Measurements from ENCODE around the gene PSMA7.
"Not testable (repeated sequence)": the region's sequence is repeated elsewhere in the genome, so short reads cannot be mapped to it uniquely, and the experiment has no call there.

PSMA7 gene

DNA sequence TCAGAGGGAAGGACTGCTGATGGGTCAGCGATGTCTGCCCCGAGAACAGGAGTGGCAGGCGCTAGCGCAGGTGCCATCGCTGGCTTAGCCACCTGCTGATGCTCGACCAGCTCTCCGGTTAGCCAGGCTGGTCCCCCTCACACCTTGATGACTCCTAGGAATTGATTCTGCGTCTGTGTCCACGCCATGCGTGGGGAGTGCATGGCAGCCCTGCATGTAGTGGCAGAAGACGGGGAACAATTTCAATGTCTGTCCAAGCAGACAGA is 7.0 kb upstream of the PSMA7 start:
- Histone ChIP-seq H3K27ac (ENCODE audit: low read length) (no peak overlapping the region), H3K36me3 (ENCODE audit: control insufficient read depth in 1 of 2, insufficient read depth in 2 of 2, low read length in 2 of 2) (no peaks in the 10 kb centered on the region), H3K9me3 (ENCODE audit: control insufficient read depth in 1 of 2, low read length in 2 of 2) (no peaks in the 10 kb centered on the region), H3K4me1 (ENCODE audit: control insufficient read depth in 1 of 2, insufficient read depth in 2 of 2, low read length in 2 of 2) (peaks cover 0 to 2% of the 10 kb centered on the region in 2 donors), H3K4me3 (ENCODE audit: low read depth in 1 of 2, low read length in 2 of 2) (no peak overlapping the region), H3K27me3 (ENCODE audit: low read depth, low read length) (no peaks in the 10 kb centered on the region)

DNA sequence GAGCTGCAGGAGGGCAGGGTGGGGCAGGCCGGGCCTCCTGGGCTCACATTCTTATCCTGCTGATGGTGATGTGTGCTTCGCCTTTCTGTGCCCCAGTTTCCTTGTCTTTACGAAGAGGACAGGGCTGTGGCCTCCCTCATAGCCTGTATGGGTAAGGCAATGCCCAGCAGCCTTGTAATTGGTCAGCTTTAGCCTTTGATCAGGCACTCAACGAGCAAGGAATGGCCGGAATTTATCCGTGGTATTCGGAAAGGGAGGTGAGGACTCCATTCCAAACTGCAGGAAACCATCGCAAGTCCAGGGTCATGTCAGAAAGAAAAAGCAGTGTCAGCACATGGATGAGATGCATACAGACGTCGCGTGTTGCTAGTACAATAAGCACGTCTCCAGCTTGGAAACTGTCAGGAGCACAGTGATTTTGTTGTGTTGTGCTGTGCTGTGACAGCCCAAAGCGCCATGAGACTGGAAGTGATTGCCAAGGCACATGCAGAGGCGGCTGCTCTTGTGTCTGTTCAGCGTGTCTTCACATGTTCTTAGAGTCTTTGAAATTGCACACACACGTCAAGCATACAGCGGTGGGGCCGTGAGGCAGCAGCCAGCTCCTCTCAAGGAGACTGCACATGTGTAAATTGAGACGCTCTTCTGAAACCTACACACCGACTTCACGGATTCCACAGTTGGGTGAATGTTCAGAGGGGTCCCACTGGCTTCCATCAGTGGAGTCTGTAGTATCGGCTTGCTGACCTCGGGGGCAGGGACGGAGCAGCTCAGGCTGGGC is 6.5 kb upstream of the PSMA7 start:
- Histone ChIP-seq H3K36me3 (ENCODE audit: control insufficient read depth in 1 of 2, insufficient read depth in 2 of 2, low read length in 2 of 2) (no peaks in the 10 kb centered on the region), H3K4me3 (ENCODE audit: low read depth in 1 of 2, low read length in 2 of 2) (no peak overlapping the region), H3K9me3 (ENCODE audit: control insufficient read depth in 1 of 2, low read length in 2 of 2) (no peaks in the 10 kb centered on the region), H3K27me3 (ENCODE audit: low read depth, low read length) (no peaks in the 10 kb centered on the region), H3K4me1 (ENCODE audit: control insufficient read depth in 1 of 2, insufficient read depth in 2 of 2, low read length in 2 of 2) (peaks cover 5 to 8% of the 10 kb centered on the region in 2 donors), H3K27ac (ENCODE audit: low read length) (no peak overlapping the region)

DNA sequence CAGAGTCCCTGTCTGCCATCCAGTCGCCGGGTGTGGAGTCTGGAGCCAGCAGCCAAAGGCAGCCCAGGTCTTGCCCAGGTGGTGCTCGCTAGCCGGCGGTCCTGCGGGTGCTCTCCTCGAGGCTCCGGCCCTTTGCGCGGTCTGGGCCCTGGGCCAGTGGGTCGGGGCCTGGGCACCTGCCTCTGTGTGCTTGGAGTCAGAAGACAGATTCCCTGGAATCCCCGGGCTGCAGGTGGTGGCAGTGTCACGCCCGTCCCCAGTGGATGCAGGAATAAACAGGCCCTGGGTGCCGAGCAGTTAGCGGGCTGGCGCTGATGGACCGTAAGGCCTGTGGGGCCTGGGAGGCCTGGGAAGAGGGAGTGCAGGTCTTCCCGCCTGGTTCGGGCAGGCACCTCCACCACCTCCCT is 5.7 kb upstream of the PSMA7 start:
- Histone ChIP-seq H3K27ac (ENCODE audit: low read length) (no peak overlapping the region), H3K4me3 (ENCODE audit: low read depth in 1 of 2, low read length in 2 of 2) (no peak overlapping the region), H3K9me3 (ENCODE audit: control insufficient read depth in 1 of 2, low read length in 2 of 2) (no peaks in the 10 kb centered on the region), H3K27me3 (ENCODE audit: low read depth, low read length) (no peaks in the 10 kb centered on the region), H3K36me3 (ENCODE audit: control insufficient read depth in 1 of 2, insufficient read depth in 2 of 2, low read length in 2 of 2) (no peaks in the 10 kb centered on the region), H3K4me1 (ENCODE audit: control insufficient read depth in 1 of 2, insufficient read depth in 2 of 2, low read length in 2 of 2) (peaks cover 7 to 11% of the 10 kb centered on the region in 2 donors)

DNA sequence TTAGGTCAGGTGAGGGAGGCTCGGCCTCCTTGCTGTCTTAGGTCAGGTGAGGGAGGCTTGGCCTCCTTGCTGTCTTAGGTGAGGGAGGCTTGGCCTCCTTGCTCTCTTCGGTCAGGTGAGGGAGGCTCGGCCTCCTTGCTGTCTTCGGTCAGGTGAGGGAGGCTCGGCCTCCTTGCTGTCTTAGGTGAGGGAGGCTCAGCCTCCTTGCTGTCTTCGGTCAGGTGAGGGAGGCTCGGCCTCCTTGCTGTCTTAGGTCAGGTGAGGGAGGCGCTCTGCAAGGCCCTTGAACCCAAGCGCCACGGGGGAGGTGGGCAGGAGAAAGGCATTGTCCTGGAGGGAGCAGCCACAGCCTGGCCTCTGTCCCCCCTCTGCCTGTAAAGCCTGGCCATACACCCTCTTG is 5.2 kb upstream of the PSMA7 start:
- not testable (repeated sequence) for H3K27ac ChIP-seq (ENCODE audit: low read length); H3K9me3 ChIP-seq (ENCODE audit: control insufficient read depth in 1 of 2, low read length in 2 of 2); H3K36me3 ChIP-seq (ENCODE audit: control insufficient read depth in 1 of 2, insufficient read depth in 2 of 2, low read length in 2 of 2); H3K4me3 ChIP-seq (ENCODE audit: low read depth in 1 of 2, low read length in 2 of 2); H3K27me3 ChIP-seq (ENCODE audit: low read depth, low read length)
- peaks cover 7 to 11% of the 10 kb centered on the region in 2 donors for H3K4me1 ChIP-seq (ENCODE audit: control insufficient read depth in 1 of 2, insufficient read depth in 2 of 2, low read length in 2 of 2)

DNA sequence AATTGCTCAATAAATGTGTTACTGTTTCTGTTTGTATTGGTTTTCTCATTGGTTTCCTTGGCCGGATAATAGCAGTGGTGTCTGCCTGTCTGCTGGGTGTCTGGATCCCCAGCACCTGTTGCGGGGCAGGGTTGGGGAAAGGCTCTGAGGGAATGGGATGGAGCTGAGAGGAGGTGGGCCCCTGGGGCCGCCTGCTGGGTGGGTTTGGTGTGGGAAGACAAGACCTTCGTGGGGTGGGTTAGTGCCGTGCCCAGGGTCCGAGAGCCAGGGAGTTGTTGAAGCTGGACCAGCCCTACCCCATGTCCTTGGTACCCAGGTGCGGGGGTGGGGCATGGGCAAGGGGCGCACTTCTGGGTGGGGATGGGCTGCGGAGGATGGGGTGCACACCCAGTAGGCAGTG is 4.3 kb upstream of the PSMA7 start:
- no peaks in the 10 kb centered on the region for H3K27me3 ChIP-seq (ENCODE audit: low read depth, low read length)
- peaks cover 7 to 11% of the 10 kb centered on the region in 2 donors for H3K4me1 ChIP-seq (ENCODE audit: control insufficient read depth in 1 of 2, insufficient read depth in 2 of 2, low read length in 2 of 2)
- no peaks in the 10 kb centered on the region for H3K9me3 ChIP-seq (ENCODE audit: control insufficient read depth in 1 of 2, low read length in 2 of 2)
- H3K4me3 ChIP-seq (ENCODE audit: low read depth in 1 of 2, low read length in 2 of 2) = no peak overlapping the region
- H3K36me3 ChIP-seq (ENCODE audit: control insufficient read depth in 1 of 2, insufficient read depth in 2 of 2, low read length in 2 of 2) = no peaks in the 10 kb centered on the region
- H3K27ac ChIP-seq (ENCODE audit: low read length) = no peak overlapping the region

DNA sequence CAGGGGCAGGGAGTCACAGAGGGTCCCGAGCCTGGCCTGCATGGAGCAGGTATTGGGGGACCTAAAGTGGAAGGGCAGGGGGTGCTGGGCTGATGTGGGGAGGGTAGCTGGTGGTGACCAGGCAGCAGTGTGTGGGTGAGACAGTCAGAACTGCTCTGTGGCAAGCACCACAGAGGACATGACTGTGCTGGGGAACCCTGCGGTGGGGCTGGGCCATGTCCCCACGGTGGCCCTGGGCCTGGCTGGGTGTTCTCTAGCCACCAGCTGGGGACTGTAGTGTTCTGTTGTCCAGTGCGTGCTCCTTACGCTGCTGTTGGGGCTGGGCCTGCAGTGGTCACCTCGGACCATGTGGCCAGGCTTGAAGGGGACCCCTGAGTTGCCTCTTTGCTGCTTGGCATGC is 3.9 kb upstream of the PSMA7 start:
- Histone ChIP-seq H3K9me3 (ENCODE audit: control insufficient read depth in 1 of 2, low read length in 2 of 2) (no peaks in the 10 kb centered on the region), H3K4me1 (ENCODE audit: control insufficient read depth in 1 of 2, insufficient read depth in 2 of 2, low read length in 2 of 2) (peaks cover 7 to 11% of the 10 kb centered on the region in 2 donors), H3K4me3 (ENCODE audit: low read depth in 1 of 2, low read length in 2 of 2) (no peak overlapping the region), H3K27me3 (ENCODE audit: low read depth, low read length) (no peaks in the 10 kb centered on the region), H3K36me3 (ENCODE audit: control insufficient read depth in 1 of 2, insufficient read depth in 2 of 2, low read length in 2 of 2) (no peaks in the 10 kb centered on the region), H3K27ac (ENCODE audit: low read length) (no peak overlapping the region)

DNA sequence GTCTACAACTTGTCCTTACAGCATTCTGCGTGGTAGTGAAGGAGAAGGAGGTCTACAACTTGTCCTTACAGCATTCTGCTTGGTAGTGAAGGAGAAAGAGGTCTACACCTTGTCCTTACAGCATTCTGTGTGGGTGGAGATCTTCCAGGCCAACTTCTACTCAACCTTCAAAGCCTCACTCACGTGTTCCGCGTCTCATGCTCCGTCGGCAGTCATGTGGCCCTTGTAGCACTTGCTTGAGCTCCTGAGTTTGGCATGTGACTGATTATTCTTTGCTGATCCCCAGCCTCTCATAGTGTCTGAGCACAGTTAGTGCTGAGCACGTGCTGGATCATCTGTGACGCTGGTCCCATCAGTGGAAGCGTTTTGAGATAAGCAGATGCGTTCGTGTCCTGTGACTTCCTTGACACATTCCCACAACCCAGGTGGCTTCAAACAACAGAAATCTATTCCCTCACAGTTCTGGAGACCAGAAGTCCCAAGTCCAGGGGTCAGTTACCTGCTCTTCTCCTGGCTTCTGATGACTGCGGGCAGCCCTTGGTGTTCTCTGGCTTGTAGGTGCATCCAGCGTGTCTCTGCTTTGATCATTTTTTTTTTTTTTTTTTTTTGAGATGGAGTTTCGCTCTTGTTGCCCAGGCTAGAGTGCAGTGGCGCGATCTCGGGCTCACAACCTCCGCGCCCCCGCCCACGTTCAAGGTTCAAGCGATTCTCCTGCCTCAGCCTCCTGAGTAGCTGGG is 3.0 kb upstream of the PSMA7 start:
- Histone ChIP-seq H3K4me1 (ENCODE audit: control insufficient read depth in 1 of 2, insufficient read depth in 2 of 2, low read length in 2 of 2) (peaks cover 12 to 20% of the 10 kb centered on the region in 2 donors), H3K36me3 (ENCODE audit: control insufficient read depth in 1 of 2, insufficient read depth in 2 of 2, low read length in 2 of 2) (no peaks in the 10 kb centered on the region), H3K27me3 (ENCODE audit: low read depth, low read length) (no peaks in the 10 kb centered on the region), H3K4me3 (ENCODE audit: low read depth in 1 of 2, low read length in 2 of 2) (no peak overlapping the region), H3K9me3 (ENCODE audit: control insufficient read depth in 1 of 2, low read length in 2 of 2) (no peaks in the 10 kb centered on the region), H3K27ac (ENCODE audit: low read length) (no peak overlapping the region)

DNA sequence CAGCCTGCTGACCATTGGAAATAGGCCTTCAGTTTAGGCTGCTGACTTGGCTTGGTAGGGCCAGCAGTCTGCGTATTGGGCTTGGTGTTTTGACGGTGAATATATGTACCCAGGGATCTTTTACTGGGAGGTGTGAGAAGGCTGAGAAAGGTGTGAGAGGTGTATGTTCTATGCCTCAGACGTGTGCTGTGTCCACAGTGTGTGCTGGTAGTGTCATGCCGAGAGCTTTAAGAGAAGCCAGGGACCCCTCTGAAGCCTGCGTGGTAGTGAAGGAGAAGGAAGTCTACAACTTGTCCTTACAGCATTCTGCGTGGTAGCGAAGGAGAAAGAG is 2.5 kb upstream of the PSMA7 start:
- Histone ChIP-seq H3K36me3 (ENCODE audit: control insufficient read depth in 1 of 2, insufficient read depth in 2 of 2, low read length in 2 of 2) (peaks cover 0 to 1% of the 10 kb centered on the region in 2 donors), H3K4me1 (ENCODE audit: control insufficient read depth in 1 of 2, insufficient read depth in 2 of 2, low read length in 2 of 2) (peaks cover 12 to 25% of the 10 kb centered on the region in 2 donors), H3K27ac (ENCODE audit: low read length) (no peak overlapping the region), H3K27me3 (ENCODE audit: low read depth, low read length) (no peaks in the 10 kb centered on the region), H3K9me3 (ENCODE audit: control insufficient read depth in 1 of 2, low read length in 2 of 2) (no peaks in the 10 kb centered on the region), H3K4me3 (ENCODE audit: low read depth in 1 of 2, low read length in 2 of 2) (no peak overlapping the region)

DNA sequence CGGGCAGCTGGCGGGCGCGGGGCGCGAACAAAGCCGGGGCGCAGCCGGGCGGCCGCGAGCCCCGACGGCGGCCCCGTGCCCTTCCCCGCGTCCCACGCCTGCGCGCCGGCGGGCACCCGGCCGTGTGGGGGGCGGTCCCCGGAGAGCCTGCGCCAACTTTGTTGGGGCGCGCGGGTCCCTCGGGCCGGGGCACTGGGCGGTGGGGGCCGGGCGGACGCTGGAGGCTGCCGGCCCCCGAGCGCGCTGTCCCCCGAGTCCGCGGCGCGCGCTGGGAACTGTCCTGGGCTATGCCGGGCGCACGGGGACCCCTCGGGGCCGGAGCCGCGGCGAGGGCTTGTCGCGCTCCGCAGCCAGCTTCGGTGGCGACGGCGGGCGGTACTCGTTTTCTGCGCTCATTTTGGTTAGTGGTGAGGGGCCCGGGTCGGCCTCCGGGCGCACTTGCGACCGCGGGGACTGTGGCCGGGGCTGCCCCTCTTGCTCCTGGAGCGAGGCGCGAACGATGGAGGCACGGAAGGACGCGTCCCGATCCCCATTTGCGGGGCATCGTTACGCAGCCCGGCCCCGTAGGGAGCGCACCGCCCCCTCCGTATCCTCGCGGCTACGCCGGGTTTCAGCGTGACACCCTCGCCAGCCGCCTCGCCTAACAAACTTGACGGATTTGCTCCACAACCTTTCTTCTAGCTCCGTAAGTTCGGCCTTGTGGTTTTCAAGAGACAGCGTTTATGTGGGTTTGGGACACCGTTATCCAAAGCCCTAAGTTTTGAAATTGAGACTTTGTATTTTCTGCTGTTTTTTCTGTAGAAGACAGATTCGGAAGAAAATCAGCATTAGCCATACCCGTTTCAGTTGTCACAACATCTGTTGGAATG is 997 bp upstream of the PSMA7 start:
- Histone ChIP-seq H3K36me3 (ENCODE audit: control insufficient read depth in 1 of 2, insufficient read depth in 2 of 2, low read length in 2 of 2) (peaks cover 13 to 16% of the 10 kb centered on the region in 2 donors), H3K4me1 (ENCODE audit: control insufficient read depth in 1 of 2, insufficient read depth in 2 of 2, low read length in 2 of 2) (peaks cover 12 to 26% of the 10 kb centered on the region in 2 donors), H3K27me3 (ENCODE audit: low read depth, low read length) (no peaks in the 10 kb centered on the region), H3K4me3 (ENCODE audit: low read depth in 1 of 2, low read length in 2 of 2) (peak overlapping the region; percentile 59 to 88), H3K9me3 (ENCODE audit: control insufficient read depth in 1 of 2, low read length in 2 of 2) (no peaks in the 10 kb centered on the region), H3K27ac (ENCODE audit: low read length) (peak overlapping the region; percentile 56)

DNA sequence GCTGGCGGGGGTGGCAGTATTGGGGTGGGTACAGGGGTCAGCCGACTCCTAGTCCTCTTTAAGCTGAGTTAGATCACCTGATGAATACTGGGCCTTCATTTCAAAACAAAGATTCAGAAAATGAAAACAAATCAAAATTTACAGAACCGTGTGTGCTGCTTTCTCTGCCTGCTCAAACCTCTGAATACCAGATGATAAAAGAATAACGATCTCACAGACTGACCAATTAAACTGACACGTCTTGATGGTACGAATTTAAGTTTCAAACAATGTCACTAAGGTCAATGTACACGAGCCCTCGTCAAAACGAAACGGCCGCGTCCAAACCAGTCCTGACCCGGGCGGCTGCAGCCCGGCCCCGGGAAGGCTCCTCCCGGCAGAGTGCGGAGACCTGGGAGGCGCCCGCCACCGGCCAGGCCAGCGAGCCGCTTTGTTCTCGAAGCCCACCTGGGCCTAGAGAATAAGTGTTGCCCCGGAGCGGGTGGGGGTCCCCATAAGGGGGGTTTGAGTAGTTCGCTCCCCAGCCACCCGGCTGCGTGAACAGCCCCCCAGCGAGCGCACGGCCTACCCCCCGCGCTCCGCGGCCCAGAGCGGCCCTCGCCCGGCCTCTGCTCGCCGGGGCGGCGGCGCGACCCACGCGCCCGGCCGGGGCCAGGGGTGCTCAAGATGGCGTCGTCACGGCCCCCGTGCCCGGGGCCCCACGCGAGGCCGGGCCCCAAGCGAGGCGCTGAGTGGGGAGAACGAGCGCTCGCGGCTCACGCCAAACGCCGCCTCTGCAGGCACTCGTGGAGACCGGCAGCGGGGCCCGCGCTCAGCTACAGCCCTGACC is 728 bp downstream of the PSMA7 start:
- H3K27me3 ChIP-seq (ENCODE audit: low read depth, low read length) = no peaks in the 10 kb centered on the region
- no peaks in the 10 kb centered on the region for H3K9me3 ChIP-seq (ENCODE audit: control insufficient read depth in 1 of 2, low read length in 2 of 2)
- peaks cover 12 to 26% of the 10 kb centered on the region in 2 donors for H3K4me1 ChIP-seq (ENCODE audit: control insufficient read depth in 1 of 2, insufficient read depth in 2 of 2, low read length in 2 of 2)
- H3K36me3 ChIP-seq (ENCODE audit: control insufficient read depth in 1 of 2, insufficient read depth in 2 of 2, low read length in 2 of 2) = peaks cover 30 to 31% of the 10 kb centered on the region in 2 donors
- peak overlapping the region; percentile 82 for H3K27ac ChIP-seq (ENCODE audit: low read length)
- H3K4me3 ChIP-seq (ENCODE audit: low read depth in 1 of 2, low read length in 2 of 2) = peak overlapping the region; percentile 77 to 84

Data from muscle layer of duodenum (tissue), 2 donors.